CD14-positive monocyte (primary cell): ENCODE results near the gene ERF. TPM values are rescaled to one million over a fixed set of nuclear protein-coding genes. Genes with fewer than 3 reads are reported as not detected.

Experiments used
- DNase-seq, 3 donors: peaks; one replicate each; pipeline ENCODE4 v3.0.0-alpha.2; 2011 to 2022
- H2AFZ ChIP-seq: 2 replicates; pipeline ENCODE4 v1.6.0; 2012; ENCODE audit warnings: mild to moderate bottlenecking, low read depth, low read length, inconsistent platforms; ENCODE audit not compliant: insufficient read depth, poor library complexity, severe bottlenecking
- H3K27ac ChIP-seq, 2 donors: 1 replicate in 1 of 2; 2 replicates in 1 of 2; pipeline ENCODE4 v1.5.1; 2012 to 2013; ENCODE audit warnings: low read length in 2 of 2, control low read depth in 1 of 2, inconsistent platforms in 1 of 2, low read depth in 1 of 2, mild to moderate bottlenecking in 1 of 2
- H3K27me3 ChIP-seq, 2 donors: one replicate each; pipeline versions ENCODE4 v1.6.0 to v1.6.1; 2011 to 2013; ENCODE audit warnings: low read length in 2 of 2; ENCODE audit not compliant: control insufficient read depth in 2 of 2, insufficient read depth in 2 of 2
- H3K36me3 ChIP-seq, 2 donors: replicated peaks in 1 of 2; 1 replicate in 1 of 2; 2 replicates in 1 of 2; pipeline versions ENCODE4 v1.5.1 to v1.6.1; 2012 to 2013; ENCODE audit warnings: low read length in 2 of 2, control low read depth in 1 of 2, inconsistent platforms in 1 of 2, mild to moderate bottlenecking in 1 of 2; ENCODE audit not compliant: insufficient read depth in 2 of 2, control insufficient read depth in 1 of 2
- H3K4me1 ChIP-seq, 2 donors: 1 replicate in 1 of 2; 2 replicates in 1 of 2; pipeline versions ENCODE4 v1.5.1 to v1.6.1; 2012 to 2013; ENCODE audit warnings: low read length in 2 of 2, control low read depth in 1 of 2, inconsistent platforms in 1 of 2, mild to moderate bottlenecking in 1 of 2, moderate library complexity in 1 of 2; ENCODE audit not compliant: insufficient read depth in 2 of 2, control insufficient read depth in 1 of 2
- H3K4me2 ChIP-seq: replicated peaks from 2 replicates; pipeline ENCODE3; 2012; ENCODE audit warnings: low read length, moderate library complexity, mild to moderate bottlenecking; ENCODE audit not compliant: poor library complexity, severe bottlenecking; ENCODE audit errors: extremely low read depth
- H3K4me3 ChIP-seq, 3 experiments: fragments of 200-600 bp in 1 of 3; sonication (generic) in 1 of 3; replicated peaks in 1 of 3; 1 replicate in 2 of 3; 2 replicates in 1 of 3; pipeline ENCODE4 v1.5.1; 2011 to 2013; ENCODE audit warnings: low read length in 3 of 3, mild to moderate bottlenecking in 3 of 3, control low read depth in 2 of 3, low read depth in 2 of 3, inconsistent platforms in 1 of 3, moderate library complexity in 1 of 3
- H3K79me2 ChIP-seq: 2 replicates; pipeline ENCODE4 v1.6.0; 2012; ENCODE audit warnings: mild to moderate bottlenecking, control low read depth, inconsistent platforms, low read length, moderate library complexity; ENCODE audit not compliant: insufficient read depth
- H3K9ac ChIP-seq: 2 replicates; pipeline ENCODE4 v1.6.0; 2017; ENCODE audit warnings: low read length, mild to moderate bottlenecking; ENCODE audit not compliant: insufficient read depth, poor library complexity, severe bottlenecking
- H3K9me3 ChIP-seq, 2 donors: replicated peaks in 1 of 2; 1 replicate in 1 of 2; 2 replicates in 1 of 2; pipeline versions ENCODE4 v1.5.1 to v1.6.1; 2012 to 2013; ENCODE audit warnings: low read length in 2 of 2, control low read depth in 1 of 2; ENCODE audit not compliant: control insufficient read depth in 1 of 2, insufficient read depth in 1 of 2
- H4K20me1 ChIP-seq: 2 replicates; pipeline ENCODE4 v1.6.0; 2012; ENCODE audit warnings: mild to moderate bottlenecking, low read length, control low read depth, moderate library complexity; ENCODE audit not compliant: insufficient read depth
- H3K27ac Mint-ChIP-seq, 7 donors: one replicate each; pipeline ENCODE4 v1.8.0; 2020; ENCODE audit warnings: mild to moderate bottlenecking in 7 of 7, mixed read lengths in 7 of 7, moderate library complexity in 6 of 7, inconsistent platforms in 2 of 7
- H3K27me3 Mint-ChIP-seq, 3 donors: one replicate each; pipeline ENCODE4 v1.8.0; 2021 to 2022; ENCODE audit warnings: low read depth in 3 of 3, mild to moderate bottlenecking in 3 of 3, mixed read lengths in 3 of 3, moderate library complexity in 3 of 3, inconsistent platforms in 1 of 3
- H3K36me3 Mint-ChIP-seq, 2 donors: one replicate each; pipeline ENCODE4 v1.8.0; 2020; ENCODE audit warnings: mixed read lengths in 2 of 2, inconsistent platforms in 1 of 2, mild to moderate bottlenecking in 1 of 2
- H3K4me1 Mint-ChIP-seq: one replicate; pipeline ENCODE4 v1.8.0; 2020; ENCODE audit warnings: mild to moderate bottlenecking, mixed read lengths
- H3K4me3 Mint-ChIP-seq, 2 donors: one replicate each; pipeline ENCODE4 v1.8.0; 2020; ENCODE audit warnings: mild to moderate bottlenecking in 2 of 2, mixed read lengths in 2 of 2, moderate library complexity in 1 of 2
- H3K9me3 Mint-ChIP-seq, 7 donors: one replicate each; pipeline ENCODE4 v1.8.0; 2020 to 2022; ENCODE audit warnings: mixed read lengths in 7 of 7, mild to moderate bottlenecking in 6 of 7, moderate library complexity in 6 of 7, inconsistent platforms in 2 of 7
- WGBS: methylation state at CpG from one replicate; pipeline ENCODE4 v1.1.5; 2013; ENCODE audit warnings: missing lambda C conversion rate; ENCODE audit not compliant: insufficient coverage; 5-methylcytosine and 5-hydroxymethylcytosine counted together
- intact Hi-C, 2 donors: fragments of 100-400 bp; cut with micrococcal nuclease; formaldehyde crosslinking; loops; one replicate each; pipeline versions ENCODE4 v1.15.0 to v1.15.1; 2023
- polyA plus RNA-seq, 3 donors: library from polyadenylated mRNA; depleted of rRNA in 1 of 3; unstranded in 2 of 3; stranded (reverse) in 1 of 3; fragments of 300-500 nt in 2 of 3; fragments of >200 nt in 1 of 3; fragmentation: Illumina TruSeq in 2 of 3; gene quantifications; 1 replicate in 2 of 3; 2 replicates in 1 of 3; pipeline ENCODE4 v1.2.3, GENCODE V29; 2012 to 2021
- TF ChIP-seq, protein P1 (sequence below): fragments of 200-600 bp; IDR thresholded peaks from one replicate; pipeline ENCODE4 v1.8.0; 2022; ENCODE audit warnings: antibody characterized with exemption, mild to moderate bottlenecking

The ERF gene
- polyA plus RNA-seq, 3 donors: 2.3 to 42.6 (median 3.4) TPM

GRCh38 chr19:42290136-42290522, 35.2 kb upstream of the ERF start:
- Mint-ChIP-seq H3K27ac (peak overlapping the region in 1 of 7 donors; percentile 25), H3K27me3 (peaks cover 0 to 5% (median 0%) of the 10 kb centered on the region in 3 donors), H3K4me3 (no peak overlapping the region), H3K36me3 (peaks cover 59 to 79% of the 10 kb centered on the region in 2 donors), H3K4me1 (peaks cover 28% of the 10 kb centered on the region), H3K9me3 (no peaks in the 10 kb centered on the region)
- no peak overlapping the region for H3K4me2 ChIP-seq
- no peak overlapping the region for H3K4me3 ChIP-seq
- H3K27me3 ChIP-seq: no peaks in the 10 kb centered on the region
- TF ChIP-seq, protein P1, sequence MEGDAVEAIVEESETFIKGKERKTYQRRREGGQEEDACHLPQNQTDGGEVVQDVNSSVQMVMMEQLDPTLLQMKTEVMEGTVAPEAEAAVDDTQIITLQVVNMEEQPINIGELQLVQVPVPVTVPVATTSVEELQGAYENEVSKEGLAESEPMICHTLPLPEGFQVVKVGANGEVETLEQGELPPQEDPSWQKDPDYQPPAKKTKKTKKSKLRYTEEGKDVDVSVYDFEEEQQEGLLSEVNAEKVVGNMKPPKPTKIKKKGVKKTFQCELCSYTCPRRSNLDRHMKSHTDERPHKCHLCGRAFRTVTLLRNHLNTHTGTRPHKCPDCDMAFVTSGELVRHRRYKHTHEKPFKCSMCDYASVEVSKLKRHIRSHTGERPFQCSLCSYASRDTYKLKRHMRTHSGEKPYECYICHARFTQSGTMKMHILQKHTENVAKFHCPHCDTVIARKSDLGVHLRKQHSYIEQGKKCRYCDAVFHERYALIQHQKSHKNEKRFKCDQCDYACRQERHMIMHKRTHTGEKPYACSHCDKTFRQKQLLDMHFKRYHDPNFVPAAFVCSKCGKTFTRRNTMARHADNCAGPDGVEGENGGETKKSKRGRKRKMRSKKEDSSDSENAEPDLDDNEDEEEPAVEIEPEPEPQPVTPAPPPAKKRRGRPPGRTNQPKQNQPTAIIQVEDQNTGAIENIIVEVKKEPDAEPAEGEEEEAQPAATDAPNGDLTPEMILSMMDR: no peak
- peaks cover 23% of the 10 kb centered on the region for H3K79me2 ChIP-seq
- peak overlapping the region in 1 of 2 donors; percentile 15 for H3K27ac ChIP-seq
- no peak overlapping the region for H3K9ac ChIP-seq
- WGBS: 89% methylated on average over 11 of the region's 13 CpGs
- H3K9me3 ChIP-seq: no peaks in the 10 kb centered on the region
- peaks cover 24 to 32% of the 10 kb centered on the region in 2 donors for H3K4me1 ChIP-seq
- H2AFZ ChIP-seq: no peak overlapping the region
- DNase-seq: no peak
- peaks cover 88% of the 10 kb centered on the region for H4K20me1 ChIP-seq
- intact Hi-C loops: loop anchor here in 1 of 2 donors (10.0 kb wide), 1 partner anchor 185 kb away; no protein-coding TSS in a partner anchor
- peaks cover 76 to 80% of the 10 kb centered on the region in 2 donors for H3K36me3 ChIP-seq

- TF ChIP-seq, protein P1: no peak
These were observed 34.7 kb upstream of the ERF start for GRCh38 chr19:42289556-42290041.

More at GRCh38 chr19:42289556-42290041, 34.7 kb upstream of the ERF start:
- Histone ChIP-seq H3K9ac (no peak overlapping the region), H3K9me3 (no peaks in the 10 kb centered on the region), H3K27me3 (no peaks in the 10 kb centered on the region), H3K36me3 (peaks cover 71 to 76% of the 10 kb centered on the region in 2 donors), H3K4me3 (no peak overlapping the region), H3K4me1 (peaks cover 29 to 38% of the 10 kb centered on the region in 2 donors), H2AFZ (no peak overlapping the region), H3K4me2 (no peak overlapping the region), H3K79me2 (peaks cover 28% of the 10 kb centered on the region), H3K27ac (peak overlapping the region in 1 of 2 donors; percentile 15), H4K20me1 (peaks cover 93% of the 10 kb centered on the region)
- WGBS: 92% methylated on average over 2 of the region's 8 CpGs
- Mint-ChIP-seq H3K4me1 (peaks cover 33% of the 10 kb centered on the region), H3K27me3 (peaks cover 0 to 5% (median 0%) of the 10 kb centered on the region in 3 donors), H3K27ac (peak overlapping the region in 1 of 7 donors; percentile 48), H3K4me3 (no peak overlapping the region), H3K36me3 (peaks cover 57 to 76% of the 10 kb centered on the region in 2 donors), H3K9me3 (no peaks in the 10 kb centered on the region)
- intact Hi-C loops: loop anchor here in 1 of 2 donors (5.0 to 10.0 kb wide), 4 partner anchors 37 to 185 kb away; partner anchors contain the start of gene POU2F2
- no peak for DNase-seq
